ENCODE results near the gene SP9.

Gene SP9

GRCh38 chr2:174334781-174335251 is at the start of gene SP9:
Gene SP9, plus strand, starts transcription at chr2:174334954. Its CDS starts 139 bp downstream, at chr2:174335093.
- DNase-seq: peak; percentile 66

GRCh38 chr2:174286172-174286571 is 48.6 kb upstream of the SP9 start:
- DNase-seq: no peak

- no peak for DNase-seq
These were observed 41.8 kb upstream of the SP9 start for GRCh38 chr2:174292908-174293307.

GRCh38 chr2:174300114-174300513 is 34.6 kb upstream of the SP9 start:
- no peak for DNase-seq

GRCh38 chr2:174312581-174313234 is 22.0 kb upstream of the SP9 start:
- no peak for DNase-seq

GRCh38 chr2:174322149-174322548 is 12.6 kb upstream of the SP9 start:
- no peak for DNase-seq

- DNase-seq: no peak
These were observed 12.0 kb upstream of the SP9 start for GRCh38 chr2:174322746-174323145.

GRCh38 chr2:174324530-174324929 is 10.2 kb upstream of the SP9 start:
- no peak for DNase-seq

- DNase-seq: no peak
These were observed 9.2 kb upstream of the SP9 start for GRCh38 chr2:174325373-174326160.

GRCh38 chr2:174326161-174327020 is 8.4 kb upstream of the SP9 start:
- DNase-seq: peak; percentile 77

GRCh38 chr2:174327021-174327840 is 7.5 kb upstream of the SP9 start:
- no peak for DNase-seq

GRCh38 chr2:174327841-174328113 is 7.0 kb upstream of the SP9 start:
- no peak for DNase-seq

GRCh38 chr2:174328114-174328960 is 6.4 kb upstream of the SP9 start:
- peak; percentile 44 for DNase-seq

GRCh38 chr2:174328961-174329715 is 5.6 kb upstream of the SP9 start:
- no peak for DNase-seq

GRCh38 chr2:174330945-174331594 is 3.7 kb upstream of the SP9 start:
- no peak for DNase-seq

GRCh38 chr2:174331595-174332216 is 3.0 kb upstream of the SP9 start:
- DNase-seq: no peak

- DNase-seq: peak; percentile 38
These were observed 2.4 kb upstream of the SP9 start for GRCh38 chr2:174332217-174332963.

GRCh38 chr2:174333017-174333371 is 1.8 kb upstream of the SP9 start:
- no peak for DNase-seq
